HG03135 (cell line): ENCODE results near the gene COA4.
A peak's percentile ranks its signal among the peaks of the same experiment; 100 is the strongest.
"Not testable (repeated sequence)": the region's sequence is repeated elsewhere in the genome, so short reads cannot be mapped to it uniquely, and the experiment has no call there.

Source experiments
- ATAC-seq: cut with Tn5 transposase; IDR thresholded peaks from one replicate; pipeline ENCODE4 v1.9.1; 2021; ENCODE audit warnings: mild to moderate bottlenecking, moderate library complexity; ENCODE audit not compliant: unreplicated experiment

The COA4 gene

DNA sequence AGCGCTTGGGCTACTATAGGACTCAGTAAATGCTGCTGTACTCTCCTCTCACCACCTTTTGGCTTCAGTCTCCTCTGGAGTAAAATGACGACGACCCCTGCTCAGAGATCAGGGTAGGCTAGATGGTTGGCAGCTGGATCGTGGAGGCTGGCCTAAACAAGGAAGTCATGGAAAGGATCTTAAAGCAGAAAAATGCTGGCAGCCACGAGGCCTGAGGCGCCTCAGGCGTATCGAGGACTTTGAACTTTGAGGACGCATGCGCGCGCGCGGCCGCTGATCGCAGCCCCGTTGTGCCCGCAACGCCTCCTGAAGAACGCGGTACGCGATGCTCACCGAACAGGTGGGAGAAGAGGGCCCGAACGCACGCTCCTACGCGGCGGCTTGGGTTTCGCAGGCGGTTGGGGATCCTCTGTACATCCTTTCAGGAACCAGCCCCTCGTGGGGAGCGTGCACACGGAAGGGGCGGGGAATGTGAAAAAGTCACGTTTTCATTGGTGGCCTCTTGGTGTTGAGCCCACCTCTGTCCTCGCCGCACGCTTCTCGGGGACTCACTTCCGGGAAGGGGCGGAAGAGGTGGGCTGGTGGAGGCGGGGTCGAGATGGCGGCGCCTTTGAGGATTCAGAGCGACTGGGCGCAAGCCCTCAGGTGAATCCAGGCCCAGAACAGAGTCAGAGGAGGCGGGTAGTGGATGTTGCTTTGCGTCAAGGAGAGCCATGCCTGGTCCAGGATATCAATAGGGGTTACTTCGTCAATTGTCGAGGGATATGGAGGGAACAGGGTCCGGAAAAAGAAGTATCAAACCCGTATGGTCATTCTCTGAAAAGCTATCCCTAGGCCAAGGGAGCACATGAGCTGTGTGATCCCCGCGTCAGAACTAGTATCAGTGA lies at the start of gene COA4, which contains the start of gene PAAF1:
TSS of gene COA4 (minus strand) at position 423 of the 887 bp plus-strand sequence. CDS start 3,468 bp downstream, outside the sequence.
TSS of gene PAAF1 (plus strand) at position 576 of the 887 bp plus-strand sequence. CDS start at position 599, 23 bp downstream.
- ATAC-seq: peak; percentile 96

DNA sequence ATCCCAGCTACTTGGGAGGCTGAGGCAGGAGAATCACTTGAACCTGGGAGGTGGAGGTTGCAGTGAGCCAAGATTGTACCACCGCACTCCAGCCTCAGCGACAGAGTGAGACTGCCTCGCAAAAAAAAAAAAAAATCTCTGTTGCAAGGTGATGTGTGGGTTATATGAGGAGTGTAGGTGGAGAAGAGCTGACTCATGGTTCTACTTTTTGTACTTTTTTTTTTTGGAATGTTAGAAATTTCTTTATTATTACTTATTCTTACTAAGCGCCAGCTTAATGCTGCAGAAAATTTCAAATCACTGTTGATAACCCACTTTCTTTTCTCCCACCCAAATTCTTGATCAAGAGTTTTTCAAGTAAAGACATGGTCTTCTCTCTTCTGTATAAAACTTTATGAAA lies 44.5 kb upstream of the COA4 start:
- no peak for ATAC-seq

DNA sequence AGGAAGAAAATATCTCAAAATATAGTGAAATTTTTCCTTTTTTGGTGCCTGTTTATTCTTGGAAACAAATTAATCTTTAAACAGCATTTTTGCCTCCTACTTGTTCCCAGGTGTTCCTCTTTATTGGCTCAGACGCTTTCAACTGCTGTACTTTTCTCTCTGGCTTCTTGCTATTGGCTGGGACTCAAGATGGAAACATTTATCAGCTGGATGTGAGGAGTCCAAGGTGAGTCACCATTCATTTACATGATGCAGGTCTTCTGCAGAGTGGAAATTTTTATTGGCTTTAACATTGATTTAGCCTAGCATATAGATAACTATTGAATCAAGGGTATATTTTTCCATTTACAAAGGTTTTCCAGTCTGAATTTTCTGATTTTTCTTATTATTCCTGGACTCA lies 39.8 kb upstream of the COA4 start:
- no peak for ATAC-seq

DNA sequence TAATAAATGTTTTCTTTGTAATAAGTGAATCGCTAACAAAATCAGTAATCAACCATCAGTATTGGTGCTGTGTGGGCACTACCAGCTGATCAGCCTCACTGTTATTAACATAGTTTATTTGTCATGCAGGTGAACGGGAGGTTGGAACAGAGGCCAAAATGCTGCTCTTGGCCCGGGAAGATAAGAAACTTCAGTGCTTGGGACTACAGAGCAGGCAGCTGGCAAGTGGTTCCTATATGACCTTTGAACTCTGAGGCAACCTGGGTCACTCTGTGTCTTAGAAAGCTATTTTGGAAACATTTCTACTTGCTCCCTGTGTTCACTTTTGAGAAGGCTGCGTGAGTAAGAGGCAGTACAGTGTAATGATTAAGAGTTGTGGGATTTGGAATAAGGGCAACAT lies 37.6 kb upstream of the COA4 start:
- no peak for ATAC-seq

DNA sequence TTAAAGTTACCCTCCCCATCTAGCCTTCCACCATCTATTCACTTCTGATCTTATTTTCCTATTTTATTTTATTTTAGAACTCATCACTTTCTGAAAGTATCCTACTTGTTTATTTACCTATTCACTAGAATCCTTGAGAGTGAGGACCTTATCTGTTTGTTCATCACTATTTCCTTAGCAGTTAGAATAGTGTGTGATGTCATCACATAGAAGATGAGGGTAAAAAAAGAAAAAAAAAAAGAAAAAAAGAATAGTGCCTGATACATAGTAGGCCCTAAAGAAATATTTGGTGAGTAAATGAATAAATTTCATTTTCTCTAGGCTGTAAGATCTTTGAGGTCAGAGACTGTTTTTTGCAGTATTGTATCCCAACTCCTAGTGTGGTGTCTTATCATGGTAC lies 36.8 kb upstream of the COA4 start:
- ATAC-seq: no peak

DNA sequence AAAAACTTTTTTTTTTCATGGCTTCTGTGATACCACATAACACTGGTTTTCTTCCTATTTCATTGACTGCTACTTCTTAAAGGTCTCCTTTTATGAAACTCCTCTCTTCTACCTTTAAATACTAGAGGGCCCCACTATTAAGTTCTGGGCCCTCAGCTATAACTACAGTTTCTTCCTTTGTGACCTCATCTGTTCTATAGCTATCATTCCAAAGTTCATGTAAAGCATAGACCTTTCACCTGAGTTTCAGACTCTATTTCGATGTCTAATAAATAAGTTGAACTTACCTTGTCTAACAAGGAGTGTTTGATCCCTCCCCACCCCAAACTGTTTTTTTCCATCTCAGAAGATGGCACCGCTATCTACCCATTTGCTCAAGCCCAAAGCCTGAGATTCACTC lies 35.4 kb upstream of the COA4 start:
- no peak for ATAC-seq

DNA sequence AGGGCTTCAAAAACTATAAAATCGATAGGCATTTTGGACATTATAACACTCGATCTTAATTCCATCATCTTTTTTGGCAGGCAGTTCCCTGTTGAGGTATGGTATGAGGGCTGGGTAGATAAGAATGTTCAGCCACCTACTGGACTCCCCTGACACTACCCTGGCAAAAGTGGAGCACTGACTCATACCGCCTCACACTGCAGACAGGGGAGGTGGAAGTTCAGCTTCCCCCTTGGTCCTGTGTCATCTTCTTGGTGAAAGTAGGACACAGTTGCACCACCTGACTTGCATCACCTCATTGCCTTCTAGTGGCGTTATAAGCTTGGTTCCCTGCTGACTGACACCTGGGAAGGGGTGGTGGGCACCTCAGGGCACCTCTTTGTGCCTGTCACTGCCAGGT lies 30.5 kb upstream of the COA4 start:
- no peak for ATAC-seq

DNA sequence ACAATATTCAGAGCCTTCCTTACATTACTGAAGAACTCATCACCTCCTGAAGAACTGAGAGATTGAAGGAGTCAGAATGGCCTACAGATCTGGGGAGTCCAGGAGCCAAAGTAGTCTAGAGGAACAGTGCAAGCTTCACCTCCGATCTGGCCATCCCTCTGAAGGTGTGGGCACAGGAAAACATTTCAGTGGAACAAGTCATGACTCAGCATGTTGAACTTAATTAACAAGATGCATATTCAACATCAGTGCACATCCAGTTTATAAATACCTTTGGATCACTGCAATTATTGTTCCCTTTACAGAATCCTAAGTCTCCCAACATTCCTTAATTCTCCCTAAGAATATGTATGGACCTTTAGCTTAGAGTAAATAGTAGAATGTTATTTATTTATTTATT lies 25.7 kb upstream of the COA4 start:
- no peak for ATAC-seq

DNA sequence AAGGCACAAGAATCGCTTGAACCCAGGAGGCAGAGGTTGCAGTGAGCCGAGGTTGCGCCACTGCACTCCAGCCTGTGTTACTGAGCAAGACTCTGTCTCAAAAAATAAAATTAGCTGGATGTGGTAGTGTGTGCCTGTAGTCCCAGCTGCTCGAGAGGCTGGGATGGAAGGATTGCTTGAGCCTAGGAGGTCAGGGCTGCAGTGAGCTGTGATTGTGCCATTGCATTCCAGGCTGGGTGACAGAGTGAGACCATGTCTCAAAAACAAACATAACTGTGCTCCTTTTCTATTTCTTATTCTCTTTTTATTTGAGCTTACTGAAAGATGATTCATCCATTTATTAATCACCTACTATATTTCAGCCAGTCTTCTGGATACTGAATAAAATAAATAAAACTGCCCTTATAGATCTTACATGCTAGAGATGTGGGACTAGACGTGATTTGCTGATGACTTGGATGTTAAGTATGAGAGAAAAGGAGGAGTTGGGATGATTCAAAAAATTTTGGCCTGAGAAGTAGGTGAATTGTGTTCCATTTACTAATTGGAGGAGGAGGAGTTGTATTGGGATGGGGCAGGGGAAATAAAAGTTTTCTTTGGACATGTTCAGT lies 18.2 kb upstream of the COA4 start:
- ATAC-seq: no peak

DNA sequence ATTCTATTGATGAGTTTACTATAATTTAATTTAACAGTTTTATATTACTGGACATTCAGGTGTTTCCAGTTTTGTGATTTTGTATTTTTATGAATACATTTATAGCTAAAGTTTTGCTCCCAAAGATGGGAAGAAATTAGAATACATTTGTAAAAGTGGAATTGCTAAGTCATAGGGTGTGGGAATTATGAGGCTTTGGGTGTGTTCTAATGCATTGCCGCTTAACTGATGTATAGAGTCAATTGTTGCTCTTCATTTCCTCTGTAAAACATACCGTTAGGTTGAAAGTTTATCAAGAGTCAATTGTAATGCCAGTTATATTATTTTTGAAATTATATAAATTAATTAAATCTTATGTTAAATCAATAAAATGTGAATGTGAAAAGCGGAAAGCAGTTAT lies 16.4 kb upstream of the COA4 start:
- no peak for ATAC-seq

DNA sequence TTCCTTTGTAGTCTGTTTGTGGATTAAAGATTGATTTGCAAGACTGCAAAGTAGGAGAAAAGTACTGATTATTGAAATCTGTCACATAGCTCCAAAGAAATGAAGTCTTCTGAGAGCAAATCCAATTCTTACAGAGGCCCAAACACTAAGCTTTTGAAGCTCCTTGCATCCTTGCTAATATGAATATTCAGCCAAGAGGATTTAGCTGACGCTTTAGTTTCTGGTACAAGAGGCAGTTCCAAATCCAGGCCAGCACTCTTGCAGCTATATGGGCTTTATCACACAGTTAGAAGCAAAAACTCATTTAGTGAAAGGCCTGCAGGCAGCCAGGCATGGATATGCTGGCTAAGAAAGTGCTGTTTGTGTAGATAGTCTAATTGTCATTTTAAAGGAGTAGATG lies 12.9 kb upstream of the COA4 start:
- ATAC-seq: no peak

DNA sequence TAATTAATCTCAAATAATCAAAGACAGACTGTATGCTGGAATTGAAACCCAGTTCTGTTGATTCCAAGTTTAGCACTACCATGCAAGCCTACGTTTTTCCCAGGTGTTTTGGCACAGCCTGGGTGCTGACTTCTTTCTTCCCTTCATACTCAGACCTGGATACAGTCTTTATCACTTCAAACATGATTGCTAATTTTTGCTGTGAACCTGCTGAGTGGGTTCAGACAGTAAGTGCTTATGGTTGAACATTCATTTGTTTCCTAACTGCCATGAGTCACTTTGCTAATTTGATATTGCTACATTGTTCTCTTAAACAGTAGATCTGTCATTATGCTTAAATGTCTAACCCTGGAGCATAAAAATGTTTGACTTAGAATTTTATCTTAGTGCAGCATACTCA lies 12.4 kb upstream of the COA4 start:
- ATAC-seq: no peak

DNA sequence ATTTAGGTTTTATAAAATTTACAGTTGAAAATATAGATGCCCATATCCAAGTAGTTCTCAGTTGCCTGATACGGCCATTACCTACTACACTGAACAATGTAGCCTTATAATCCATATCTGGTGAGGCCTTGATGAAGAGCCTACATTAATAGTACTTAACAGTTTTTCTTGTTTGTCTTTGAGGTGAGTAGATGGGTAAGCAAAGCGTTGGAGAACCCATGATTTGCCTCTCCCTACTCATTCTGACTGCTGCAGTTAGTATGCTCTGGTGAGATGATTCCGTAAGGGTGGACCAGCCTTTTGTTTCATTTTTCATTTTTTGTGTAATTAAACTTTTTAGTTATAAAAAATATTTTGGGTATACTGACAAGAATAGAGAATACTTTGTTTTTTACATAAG lies 11.6 kb upstream of the COA4 start:
- no peak for ATAC-seq

DNA sequence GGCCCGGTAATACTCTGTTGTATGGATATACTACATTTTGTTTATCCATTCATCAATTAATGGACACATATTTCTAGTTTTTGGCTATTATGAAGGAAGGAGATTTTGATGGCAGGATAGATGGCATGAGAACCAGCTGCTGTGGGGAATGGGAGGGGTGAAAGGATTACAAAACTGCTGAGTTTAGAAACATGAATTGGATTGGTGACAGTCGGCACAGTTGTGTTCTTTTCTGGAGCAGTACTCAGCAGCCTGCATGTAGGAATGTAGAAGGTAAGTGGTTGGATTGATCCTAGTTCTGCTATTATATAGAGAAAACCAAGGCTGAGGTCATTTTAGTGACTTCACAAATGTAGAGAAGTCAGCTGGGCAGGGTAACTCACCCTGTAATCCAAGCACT lies 7.2 kb upstream of the COA4 start:
- no peak for ATAC-seq

DNA sequence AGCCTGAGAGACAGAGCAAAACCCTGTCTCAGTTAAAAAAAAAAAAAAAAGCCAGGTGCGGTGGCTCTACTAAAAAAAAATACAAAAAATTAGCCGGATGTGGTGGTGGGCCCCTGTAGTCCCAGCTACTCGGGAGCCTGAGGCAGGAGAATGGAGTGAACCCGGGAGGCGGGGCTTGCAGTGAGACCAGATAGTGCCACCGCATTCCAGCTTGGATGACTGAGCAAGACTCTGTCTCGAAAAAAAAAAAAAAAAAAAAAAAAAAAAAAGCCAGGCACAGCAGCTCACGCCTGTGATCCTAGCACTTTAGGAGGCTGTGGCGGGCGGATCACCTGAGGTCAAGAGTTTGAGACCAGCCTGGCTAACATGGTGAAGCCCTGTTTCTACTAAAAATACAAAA lies 3.8 kb upstream of the COA4 start:
- not testable (repeated sequence) for ATAC-seq

DNA sequence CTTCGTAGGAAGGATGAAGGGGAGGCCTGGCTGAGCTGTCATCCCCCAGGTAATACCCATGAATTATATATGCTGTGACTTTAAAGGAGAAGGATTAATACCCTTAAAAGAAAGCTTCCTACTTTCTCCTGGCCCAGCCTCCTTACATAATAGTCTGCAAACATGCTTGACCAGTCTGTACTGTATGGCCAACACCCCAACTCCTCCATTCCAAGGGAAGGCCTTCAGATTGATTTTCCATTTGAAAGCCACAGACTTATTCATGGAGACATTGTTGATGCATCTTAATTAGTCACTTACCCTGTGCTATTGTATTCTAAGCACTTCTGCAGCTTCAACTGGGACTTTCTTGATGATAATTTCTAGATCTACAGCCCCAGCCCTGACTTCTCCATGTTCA lies 2.1 kb upstream of the COA4 start:
- no peak for ATAC-seq

DNA sequence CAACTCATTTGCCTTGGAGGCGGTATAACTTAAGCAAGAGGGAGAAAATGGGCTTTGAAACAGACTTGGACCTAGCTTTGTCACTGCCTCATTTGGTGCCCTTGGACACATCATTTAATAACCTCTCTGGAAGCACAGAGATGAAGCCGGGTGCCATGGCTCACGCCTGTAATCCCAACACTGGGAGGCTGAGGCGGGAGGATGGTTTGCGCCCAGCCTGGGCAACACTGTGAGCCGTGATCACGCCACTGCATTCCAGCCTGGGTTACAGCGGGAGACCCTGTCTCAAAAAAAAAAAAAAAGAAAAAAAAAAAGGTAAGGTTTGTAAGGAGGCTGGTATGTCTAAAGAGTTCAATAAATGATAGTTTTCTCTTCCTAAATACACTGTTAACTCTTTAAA lies 806 bp downstream of the COA4 start:
- ATAC-seq: no peak

DNA sequence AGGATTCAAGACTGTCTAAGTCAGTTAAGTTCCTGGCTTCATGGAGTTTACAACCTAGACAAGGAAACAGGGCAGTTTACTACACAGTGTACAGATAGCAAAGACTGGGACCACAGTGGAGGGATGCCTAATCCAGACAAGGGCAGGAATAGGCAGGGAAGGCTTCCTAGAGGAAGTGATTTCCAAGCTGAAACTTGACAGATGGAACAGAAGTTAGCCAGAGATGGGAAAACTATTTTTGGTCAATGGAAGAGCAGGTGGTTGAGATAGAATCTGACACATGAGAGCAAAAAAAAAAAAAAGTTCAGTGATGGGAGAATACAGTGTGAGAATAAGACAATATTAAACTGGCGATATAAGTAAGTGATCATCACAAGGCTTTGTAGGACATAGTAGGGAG lies 1.3 kb downstream of the COA4 start:
- no peak for ATAC-seq

DNA sequence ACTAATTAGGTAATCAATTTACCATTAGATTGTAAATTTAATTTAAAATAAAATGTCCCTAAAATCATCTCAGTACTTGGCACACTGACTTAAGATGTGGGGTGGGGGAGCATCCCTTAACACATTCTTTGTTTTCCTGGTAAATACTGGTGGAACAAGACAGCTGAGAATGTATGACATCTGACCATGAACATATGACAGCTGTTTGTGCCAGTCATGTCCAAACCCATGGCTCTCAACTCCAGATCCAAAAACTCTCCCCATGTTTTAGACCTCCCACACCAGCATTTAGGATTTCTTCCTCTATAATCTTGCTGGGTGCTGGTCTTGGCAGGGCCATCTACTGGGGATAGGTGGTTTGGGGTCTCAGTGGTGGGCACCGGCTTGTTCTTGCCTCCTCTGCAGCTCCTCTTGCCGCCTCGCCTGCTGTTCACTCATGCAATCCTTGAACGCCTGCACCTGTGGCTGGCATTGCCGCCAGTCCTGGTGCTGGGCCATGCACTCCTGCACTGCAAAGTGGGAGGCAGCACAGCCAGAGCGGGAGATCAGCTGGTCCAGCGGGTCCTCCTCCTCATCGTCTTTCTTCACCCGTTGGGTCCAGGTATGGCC lies 3.8 kb downstream of the COA4 start:
- ATAC-seq: no peak

DNA sequence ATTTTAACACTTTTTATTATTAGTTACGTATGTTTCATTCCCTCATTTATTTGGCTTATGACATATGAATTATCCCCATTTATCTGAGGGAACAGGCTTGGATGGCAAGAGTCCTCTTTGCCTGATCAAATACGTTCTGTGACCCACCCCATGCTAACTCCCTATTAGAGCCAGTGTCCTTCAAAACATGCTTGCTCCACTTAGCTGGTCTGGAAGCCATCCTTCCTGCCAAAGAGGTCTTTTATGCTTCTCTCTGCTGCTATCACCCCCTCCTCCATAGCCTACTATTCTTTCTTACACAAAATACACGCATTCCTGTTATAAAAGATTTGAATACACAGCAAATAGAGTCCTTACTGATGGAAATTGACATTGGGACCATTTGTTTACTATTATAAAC lies 6.4 kb downstream of the COA4 start:
- ATAC-seq: no peak

DNA sequence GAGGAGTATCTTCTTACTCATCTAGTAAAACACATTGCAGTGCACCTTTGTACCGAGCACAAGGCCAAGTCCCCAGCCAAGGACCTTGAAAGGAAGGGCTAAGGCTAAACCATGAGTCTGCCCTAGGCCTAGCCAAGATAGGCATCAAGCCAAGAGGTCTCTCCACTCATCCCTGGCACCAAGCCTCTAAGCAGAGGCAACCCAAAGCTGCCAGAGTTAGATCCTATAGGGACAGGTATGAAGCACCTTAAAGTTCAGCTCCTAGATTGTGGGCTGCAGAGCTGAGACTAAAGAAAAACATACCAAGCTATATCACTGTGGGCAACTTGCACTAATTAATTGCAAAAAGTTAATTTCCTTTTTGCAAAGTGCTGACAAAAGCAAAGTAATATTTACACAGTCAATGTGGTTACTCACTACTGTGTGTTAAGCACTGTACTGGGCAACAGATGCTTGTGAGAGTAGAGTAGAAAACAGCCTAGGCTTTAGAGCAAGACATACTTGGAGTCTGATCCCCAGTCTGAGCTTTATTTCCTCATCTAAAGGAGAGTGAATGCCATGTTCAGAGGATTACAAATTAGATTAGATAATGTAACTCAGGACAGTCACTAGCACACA lies 7.2 kb downstream of the COA4 start:
- no peak for ATAC-seq

DNA sequence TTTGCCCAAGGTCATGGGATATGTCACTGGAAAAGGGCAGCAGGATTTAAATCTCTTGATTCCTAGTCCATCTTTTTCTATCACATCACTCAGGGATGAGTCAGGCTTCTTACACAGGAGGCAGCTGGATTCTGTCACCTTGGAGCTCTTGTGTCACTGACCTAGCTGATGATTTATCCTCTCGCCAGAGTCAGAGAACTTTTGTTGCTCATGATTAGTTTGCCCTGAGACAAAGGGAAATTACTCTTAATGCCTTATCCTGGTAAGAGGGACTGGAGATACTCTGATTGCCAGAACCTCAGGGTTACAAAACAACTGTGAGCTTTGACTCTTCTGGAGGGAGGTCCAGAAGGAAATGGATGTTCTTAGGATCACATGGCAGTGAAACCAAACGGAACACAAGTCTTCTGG lies 10.1 kb downstream of the COA4 start:
- no peak for ATAC-seq
